Measurements from ENCODE around the gene NKAIN2.

NKAIN2 gene

DNA sequence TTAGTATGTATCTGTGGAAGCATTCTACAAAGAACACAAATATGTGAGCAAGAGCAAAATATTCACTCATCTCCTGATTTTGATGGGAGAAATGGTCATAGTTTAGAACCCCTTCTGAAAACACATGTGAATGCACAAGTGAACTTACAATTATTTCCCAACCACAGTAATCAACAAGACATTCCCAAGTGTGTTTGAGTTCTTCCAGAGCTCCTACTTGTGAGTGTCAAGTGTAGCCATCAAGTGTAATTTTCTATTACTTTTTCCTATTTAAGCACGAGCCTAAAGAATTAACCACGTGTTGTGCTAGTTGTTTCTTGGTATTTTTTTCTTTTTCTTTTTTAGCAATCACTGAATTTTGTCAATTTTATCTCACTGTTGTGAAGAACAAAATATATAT, 402.3 kb downstream of the NKAIN2 start (continued):
- TF ChIP-seq, protein P1, sequence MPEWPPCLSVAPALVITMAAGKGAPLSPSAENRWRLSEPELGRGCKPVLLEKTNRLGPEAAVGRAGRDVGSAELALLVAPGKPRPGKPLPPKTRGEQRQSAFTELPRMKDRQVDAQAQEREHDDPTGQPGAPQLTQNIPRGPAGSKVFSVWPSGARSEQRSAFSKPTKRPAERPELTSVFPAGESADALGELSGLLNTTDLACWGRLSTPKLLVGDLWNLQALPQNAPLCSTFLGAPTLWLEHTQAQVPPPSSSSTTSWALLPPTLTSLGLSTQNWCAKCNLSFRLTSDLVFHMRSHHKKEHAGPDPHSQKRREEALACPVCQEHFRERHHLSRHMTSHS (tag by site-specific recombination; IDR thresholded peaks at IDR 0.05): no peak
- TF ChIP-seq GLI2 (tag by site-specific recombination; IDR thresholded peaks at IDR 0.05; ENCODE audit: borderline replicate concordance, low read depth): no peak
- TF ChIP-seq, protein P2, sequence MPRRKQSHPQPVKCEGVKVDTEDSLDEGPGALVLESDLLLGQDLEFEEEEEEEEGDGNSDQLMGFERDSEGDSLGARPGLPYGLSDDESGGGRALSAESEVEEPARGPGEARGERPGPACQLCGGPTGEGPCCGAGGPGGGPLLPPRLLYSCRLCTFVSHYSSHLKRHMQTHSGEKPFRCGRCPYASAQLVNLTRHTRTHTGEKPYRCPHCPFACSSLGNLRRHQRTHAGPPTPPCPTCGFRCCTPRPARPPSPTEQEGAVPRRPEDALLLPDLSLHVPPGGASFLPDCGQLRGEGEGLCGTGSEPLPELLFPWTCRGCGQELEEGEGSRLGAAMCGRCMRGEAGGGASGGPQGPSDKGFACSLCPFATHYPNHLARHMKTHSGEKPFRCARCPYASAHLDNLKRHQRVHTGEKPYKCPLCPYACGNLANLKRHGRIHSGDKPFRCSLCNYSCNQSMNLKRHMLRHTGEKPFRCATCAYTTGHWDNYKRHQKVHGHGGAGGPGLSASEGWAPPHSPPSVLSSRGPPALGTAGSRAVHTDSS (tag by site-specific recombination; IDR thresholded peaks at IDR 0.05): no peak
- no peak for TF ChIP-seq ZSCAN30 (tag by site-specific recombination; IDR thresholded peaks at IDR 0.05)
- no peak for TF ChIP-seq ZNF664 (tag by site-specific recombination; IDR thresholded peaks at IDR 0.05)
- TF ChIP-seq, protein P3, sequence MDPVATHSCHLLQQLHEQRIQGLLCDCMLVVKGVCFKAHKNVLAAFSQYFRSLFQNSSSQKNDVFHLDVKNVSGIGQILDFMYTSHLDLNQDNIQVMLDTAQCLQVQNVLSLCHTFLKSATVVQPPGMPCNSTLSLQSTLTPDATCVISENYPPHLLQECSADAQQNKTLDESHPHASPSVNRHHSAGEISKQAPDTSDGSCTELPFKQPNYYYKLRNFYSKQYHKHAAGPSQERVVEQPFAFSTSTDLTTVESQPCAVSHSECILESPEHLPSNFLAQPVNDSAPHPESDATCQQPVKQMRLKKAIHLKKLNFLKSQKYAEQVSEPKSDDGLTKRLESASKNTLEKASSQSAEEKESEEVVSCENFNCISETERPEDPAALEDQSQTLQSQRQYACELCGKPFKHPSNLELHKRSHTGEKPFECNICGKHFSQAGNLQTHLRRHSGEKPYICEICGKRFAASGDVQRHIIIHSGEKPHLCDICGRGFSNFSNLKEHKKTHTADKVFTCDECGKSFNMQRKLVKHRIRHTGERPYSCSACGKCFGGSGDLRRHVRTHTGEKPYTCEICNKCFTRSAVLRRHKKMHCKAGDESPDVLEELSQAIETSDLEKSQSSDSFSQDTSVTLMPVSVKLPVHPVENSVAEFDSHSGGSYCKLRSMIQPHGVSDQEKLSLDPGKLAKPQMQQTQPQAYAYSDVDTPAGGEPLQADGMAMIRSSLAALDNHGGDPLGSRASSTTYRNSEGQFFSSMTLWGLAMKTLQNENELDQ (tag by site-specific recombination; IDR thresholded peaks at IDR 0.05; ENCODE audit: low read depth): no peak
- no peak for TF ChIP-seq KLF16 (tag by site-specific recombination; IDR thresholded peaks at IDR 0.05)
- no peak for TF ChIP-seq SP2 (tag by site-specific recombination; IDR thresholded peaks at IDR 0.05)

DNA sequence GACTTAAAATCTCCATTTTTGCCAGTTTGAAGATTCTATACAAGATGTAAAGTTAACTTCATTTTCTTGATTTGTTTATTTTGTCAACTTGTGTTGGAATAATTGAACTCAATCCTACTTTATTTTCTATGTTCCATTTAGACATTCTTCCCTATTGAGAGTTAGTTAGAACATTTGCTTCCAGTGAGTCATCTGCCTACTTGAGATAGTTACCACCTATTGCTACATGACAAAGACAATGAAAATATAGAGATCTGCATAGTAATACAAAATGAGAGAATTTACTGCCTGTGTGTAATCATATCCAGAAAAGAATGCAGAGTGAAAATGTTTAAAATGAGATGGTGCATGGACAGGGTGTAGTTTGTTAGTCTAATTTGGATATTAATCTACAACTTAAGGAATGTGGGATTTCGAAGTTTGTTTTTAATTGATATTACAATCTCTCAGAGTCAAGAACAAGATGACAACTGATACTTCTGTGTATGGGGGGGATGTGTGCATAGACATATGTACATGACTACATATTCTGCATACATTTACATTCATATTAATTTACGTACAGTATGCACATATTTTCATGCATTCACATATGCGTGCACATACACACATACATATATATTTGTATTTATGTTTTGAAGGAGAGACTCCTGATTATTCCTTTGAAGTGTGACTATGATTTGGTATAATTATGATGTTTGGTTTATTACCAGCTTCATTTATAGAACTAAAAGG, 420.1 kb downstream of the NKAIN2 start:
- Histone ChIP-seq H3K4me1 (ENCODE audit: control insufficient read depth, insufficient read depth, low read length) (no peaks in the 10 kb centered on the region; the same call in 1 of the 2 replicates), H3K9me3 (ENCODE audit: control insufficient read depth, insufficient read depth, low read depth, low read length) (no peaks in the 10 kb centered on the region), H3K27ac (ENCODE audit: extremely low read depth, low read depth, low read length) (no peak overlapping the region), H3K36me3 (ENCODE audit: control insufficient read depth in 2 of 2, insufficient read depth in 1 of 2, low read length in 2 of 2) (no peaks in the 10 kb centered on the region), H3K4me3 (ENCODE audit: low read depth, low read length) (no peak overlapping the region)
- POLR2A ChIA-PET: no interaction called here
- TF ChIP-seq ZXDB (tag by site-specific recombination; IDR thresholded peaks at IDR 0.05) (no peak), ZNF133 (tag by site-specific recombination; IDR thresholded peaks at IDR 0.05) (no peak), ZNF10 (tag by site-specific recombination; IDR thresholded peaks at IDR 0.05) (no peak), ZBTB8A (tag by site-specific recombination; IDR thresholded peaks at IDR 0.05) (no peak)
- TF ChIP-seq, protein P3 (tag by site-specific recombination; IDR thresholded peaks at IDR 0.05; ENCODE audit: low read depth): no peak
- TF ChIP-seq, protein P4, sequence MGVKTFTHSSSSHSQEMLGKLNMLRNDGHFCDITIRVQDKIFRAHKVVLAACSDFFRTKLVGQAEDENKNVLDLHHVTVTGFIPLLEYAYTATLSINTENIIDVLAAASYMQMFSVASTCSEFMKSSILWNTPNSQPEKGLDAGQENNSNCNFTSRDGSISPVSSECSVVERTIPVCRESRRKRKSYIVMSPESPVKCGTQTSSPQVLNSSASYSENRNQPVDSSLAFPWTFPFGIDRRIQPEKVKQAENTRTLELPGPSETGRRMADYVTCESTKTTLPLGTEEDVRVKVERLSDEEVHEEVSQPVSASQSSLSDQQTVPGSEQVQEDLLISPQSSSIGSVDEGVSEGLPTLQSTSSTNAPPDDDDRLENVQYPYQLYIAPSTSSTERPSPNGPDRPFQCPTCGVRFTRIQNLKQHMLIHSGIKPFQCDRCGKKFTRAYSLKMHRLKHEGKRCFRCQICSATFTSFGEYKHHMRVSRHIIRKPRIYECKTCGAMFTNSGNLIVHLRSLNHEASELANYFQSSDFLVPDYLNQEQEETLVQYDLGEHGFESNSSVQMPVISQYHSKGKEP (tag by site-specific recombination; IDR thresholded peaks at IDR 0.05): no peak
- CTCF ChIA-PET: no interaction called here

DNA sequence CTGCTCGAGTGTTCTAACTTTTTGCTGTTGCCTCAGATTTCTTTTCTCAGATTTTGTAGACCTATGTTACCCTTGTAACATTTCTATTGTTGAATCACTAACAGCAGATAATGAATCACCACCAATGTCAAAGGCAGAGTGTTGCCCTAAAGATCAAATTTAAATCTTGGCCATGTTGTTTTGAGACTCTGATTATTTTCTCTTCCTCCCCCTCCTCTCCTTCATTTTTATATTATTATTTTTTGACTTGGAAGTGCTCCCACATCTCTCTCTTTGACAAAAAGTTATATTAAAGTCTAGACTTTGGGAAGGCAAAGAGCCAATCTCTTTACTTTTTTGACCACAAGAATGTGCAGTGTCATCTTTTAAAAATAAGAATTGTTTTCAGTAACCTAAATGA, 422.7 kb downstream of the NKAIN2 start:
- POLR2A ChIA-PET: no interaction called here
- no peak overlapping the region for H3K27ac ChIP-seq (ENCODE audit: extremely low read depth, low read depth, low read length)
- TF ChIP-seq ZNF16 (tag by site-specific recombination; IDR thresholded peaks at IDR 0.05; ENCODE audit: low read depth) (no peak), ZNF324 (tag by site-specific recombination; IDR thresholded peaks at IDR 0.05) (no peak), ZBTB21 (tag by site-specific recombination; IDR thresholded peaks at IDR 0.05) (no peak)
- TF ChIP-seq, protein P5, sequence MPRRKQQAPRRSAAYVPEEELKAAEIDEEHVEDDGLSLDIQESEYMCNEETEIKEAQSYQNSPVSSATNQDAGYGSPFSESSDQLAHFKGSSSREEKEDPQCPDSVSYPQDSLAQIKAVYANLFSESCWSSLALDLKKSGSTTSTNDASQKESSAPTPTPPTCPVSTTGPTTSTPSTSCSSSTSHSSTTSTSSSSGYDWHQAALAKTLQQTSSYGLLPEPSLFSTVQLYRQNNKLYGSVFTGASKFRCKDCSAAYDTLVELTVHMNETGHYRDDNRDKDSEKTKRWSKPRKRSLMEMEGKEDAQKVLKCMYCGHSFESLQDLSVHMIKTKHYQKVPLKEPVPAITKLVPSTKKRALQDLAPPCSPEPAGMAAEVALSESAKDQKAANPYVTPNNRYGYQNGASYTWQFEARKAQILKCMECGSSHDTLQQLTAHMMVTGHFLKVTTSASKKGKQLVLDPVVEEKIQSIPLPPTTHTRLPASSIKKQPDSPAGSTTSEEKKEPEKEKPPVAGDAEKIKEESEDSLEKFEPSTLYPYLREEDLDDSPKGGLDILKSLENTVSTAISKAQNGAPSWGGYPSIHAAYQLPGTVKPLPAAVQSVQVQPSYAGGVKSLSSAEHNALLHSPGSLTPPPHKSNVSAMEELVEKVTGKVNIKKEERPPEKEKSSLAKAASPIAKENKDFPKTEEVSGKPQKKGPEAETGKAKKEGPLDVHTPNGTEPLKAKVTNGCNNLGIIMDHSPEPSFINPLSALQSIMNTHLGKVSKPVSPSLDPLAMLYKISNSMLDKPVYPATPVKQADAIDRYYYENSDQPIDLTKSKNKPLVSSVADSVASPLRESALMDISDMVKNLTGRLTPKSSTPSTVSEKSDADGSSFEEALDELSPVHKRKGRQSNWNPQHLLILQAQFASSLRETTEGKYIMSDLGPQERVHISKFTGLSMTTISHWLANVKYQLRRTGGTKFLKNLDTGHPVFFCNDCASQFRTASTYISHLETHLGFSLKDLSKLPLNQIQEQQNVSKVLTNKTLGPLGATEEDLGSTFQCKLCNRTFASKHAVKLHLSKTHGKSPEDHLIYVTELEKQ (tag by site-specific recombination; IDR thresholded peaks at IDR 0.05; ENCODE audit: borderline replicate concordance): no peak
- TF ChIP-seq, protein P6, sequence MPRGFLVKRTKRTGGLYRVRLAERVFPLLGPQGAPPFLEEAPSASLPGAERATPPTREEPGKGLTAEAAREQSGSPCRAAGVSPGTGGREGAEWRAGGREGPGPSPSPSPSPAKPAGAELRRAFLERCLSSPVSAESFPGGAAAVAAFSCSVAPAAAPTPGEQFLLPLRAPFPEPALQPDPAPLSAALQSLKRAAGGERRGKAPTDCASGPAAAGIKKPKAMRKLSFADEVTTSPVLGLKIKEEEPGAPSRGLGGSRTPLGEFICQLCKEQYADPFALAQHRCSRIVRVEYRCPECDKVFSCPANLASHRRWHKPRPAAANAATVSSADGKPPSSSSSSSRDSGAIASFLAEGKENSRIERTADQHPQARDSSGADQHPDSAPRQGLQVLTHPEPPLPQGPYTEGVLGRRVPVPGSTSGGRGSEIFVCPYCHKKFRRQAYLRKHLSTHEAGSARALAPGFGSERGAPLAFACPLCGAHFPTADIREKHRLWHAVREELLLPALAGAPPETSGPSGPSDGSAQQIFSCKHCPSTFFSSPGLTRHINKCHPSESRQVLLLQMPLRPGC (tag by site-specific recombination; IDR thresholded peaks at IDR 0.05): no peak

More for the DNA sequence above, 422.7 kb downstream of the NKAIN2 start:
- no peaks in the 10 kb centered on the region for H3K9me3 ChIP-seq (ENCODE audit: control insufficient read depth, insufficient read depth, low read depth, low read length)
- no peaks in the 10 kb centered on the region; the same call in 1 of the 2 replicates for H3K4me1 ChIP-seq (ENCODE audit: control insufficient read depth, insufficient read depth, low read length)
- H3K36me3 ChIP-seq (ENCODE audit: control insufficient read depth in 2 of 2, insufficient read depth in 1 of 2, low read length in 2 of 2): no peaks in the 10 kb centered on the region
- H3K4me3 ChIP-seq (ENCODE audit: low read depth, low read length): no peak overlapping the region
- CTCF ChIA-PET: no interaction called here
